ENCODE data around the gene ARHGAP6.
"Not testable (repeated sequence)": the region's sequence is repeated elsewhere in the genome, so short reads cannot be mapped to it uniquely, and the experiment has no call there.

The ARHGAP6 gene

DNA sequence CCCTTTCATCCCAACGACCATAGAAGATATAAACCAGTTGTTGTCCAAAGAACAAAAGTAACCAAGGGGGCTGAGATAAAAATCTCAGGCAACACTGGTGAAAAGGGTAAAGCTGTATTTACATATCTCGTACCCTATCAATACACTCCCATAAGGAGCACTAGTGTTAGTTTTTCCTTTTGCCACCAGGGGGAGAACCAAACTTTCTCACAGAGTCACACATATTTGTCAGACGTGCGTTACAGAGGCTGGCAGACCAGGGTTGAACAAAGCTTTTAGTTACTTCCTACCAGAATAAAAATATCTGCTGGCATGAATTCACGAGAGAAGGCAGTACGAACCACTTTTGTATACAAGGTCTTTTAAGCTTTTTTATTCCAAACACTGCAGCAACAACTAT is 284.3 kb downstream of the ARHGAP6 start:
- DNase-seq: no peak

DNA sequence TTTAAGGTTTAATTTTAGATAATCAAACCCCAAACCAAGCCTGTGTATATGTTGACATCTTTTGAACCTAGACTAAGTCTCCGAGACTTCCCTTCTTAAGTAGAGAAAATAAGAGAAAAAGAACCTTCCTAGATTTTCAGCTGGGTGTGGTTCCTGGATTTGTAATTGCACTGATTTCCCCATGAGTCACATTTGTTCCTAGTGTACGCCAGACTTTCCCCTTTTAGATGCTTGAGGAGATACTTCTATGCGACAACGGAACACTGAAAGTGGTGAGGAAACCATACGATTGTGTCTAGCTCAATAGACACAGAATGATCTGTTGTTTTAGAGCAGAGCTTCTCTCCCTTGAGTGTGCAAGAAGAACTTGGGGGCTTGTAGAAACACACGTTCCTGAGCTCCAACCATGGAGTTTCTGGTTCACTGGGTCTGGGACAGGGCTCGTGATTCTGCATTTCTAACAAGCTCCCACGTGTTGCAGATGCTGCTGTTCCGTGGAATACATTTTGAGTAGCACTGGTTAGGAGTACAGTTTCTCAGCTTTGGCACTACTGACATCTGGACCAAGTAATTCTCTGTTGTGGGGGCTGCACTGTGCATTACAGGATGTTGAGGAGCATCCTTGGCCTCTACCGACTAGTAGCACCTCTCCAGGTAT is 285.4 kb downstream of the ARHGAP6 start:
- no peak for DNase-seq

DNA sequence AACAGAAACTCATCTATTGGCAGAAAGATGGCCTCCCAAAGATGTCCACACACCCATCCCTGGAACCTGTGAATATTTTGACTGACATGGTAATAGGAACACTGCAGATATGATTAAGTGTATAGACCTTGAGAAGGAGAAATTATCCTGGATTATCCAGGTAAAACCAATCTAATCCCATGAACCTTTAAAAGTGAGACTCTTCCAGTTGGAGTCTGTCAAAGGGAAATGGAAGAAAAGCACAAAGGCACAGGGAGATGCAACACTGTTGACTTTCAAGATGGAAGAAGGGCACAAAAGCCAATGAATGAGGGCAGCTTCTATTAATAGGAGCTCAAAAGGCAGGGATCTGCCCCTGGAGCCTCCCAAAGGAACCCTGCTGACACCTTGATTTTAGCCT is 289.6 kb downstream of the ARHGAP6 start:
- no peak for DNase-seq

DNA sequence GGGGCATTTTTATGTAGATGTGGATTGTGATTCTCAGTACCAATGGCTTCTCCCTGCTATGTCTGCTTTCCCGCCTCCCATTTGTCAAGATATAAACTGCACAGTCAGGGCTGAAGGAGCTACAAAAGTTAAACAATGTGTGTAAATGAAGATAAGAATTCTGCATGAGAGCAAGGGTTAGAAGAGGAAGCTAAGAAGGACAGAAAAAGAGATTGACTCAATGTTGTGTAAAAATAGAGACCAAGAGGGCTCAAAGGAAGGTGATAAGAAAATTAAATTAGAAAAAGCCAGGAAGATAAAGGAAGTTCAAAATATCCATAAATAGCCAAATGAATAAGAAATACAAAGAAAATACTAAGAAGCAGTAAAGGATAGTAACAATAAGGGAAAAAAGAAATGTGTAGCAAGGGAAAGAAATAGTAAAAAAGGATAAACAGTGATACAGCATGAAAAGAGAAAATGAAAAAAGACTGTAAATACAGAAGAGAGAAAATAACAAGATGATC is 290.1 kb downstream of the ARHGAP6 start:
- no peak for DNase-seq

DNA sequence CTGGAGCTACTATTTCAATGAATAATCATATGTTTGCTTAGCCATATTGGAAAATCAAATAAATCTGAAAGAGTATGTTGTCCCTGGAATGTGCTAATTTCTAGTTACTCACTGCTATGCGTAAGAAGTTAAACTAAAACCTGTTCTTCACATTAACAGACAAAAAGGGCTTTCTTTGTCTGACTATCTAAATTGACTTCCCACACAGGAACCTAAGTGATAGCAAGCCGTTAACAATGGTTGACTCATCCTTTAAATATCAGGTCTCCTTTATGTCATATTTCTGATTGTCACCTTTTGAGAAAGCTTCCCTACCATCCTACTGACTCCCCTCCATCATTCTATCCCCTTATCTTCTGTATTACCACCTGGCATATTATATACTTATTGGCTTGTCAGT is 291.1 kb downstream of the ARHGAP6 start:
- DNase-seq: no peak

DNA sequence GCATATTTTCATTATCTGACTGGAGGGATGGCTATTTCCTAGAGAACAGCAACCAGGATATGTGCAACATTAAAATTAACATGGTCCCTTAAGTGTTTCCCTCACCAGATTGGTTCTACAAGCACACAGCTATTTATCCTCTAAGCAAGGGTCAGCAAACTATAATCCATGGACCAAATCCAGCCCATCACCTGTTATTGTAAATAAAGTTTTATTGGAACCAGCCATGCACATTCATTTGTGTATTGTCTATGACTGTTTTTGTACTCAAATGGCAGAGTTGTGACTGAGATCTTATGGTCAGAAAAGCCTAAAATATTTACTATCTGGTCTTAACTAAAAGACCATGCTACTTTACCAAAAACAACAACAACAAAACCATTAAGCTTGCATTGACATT is 294.6 kb downstream of the ARHGAP6 start:
- no peak for DNase-seq

DNA sequence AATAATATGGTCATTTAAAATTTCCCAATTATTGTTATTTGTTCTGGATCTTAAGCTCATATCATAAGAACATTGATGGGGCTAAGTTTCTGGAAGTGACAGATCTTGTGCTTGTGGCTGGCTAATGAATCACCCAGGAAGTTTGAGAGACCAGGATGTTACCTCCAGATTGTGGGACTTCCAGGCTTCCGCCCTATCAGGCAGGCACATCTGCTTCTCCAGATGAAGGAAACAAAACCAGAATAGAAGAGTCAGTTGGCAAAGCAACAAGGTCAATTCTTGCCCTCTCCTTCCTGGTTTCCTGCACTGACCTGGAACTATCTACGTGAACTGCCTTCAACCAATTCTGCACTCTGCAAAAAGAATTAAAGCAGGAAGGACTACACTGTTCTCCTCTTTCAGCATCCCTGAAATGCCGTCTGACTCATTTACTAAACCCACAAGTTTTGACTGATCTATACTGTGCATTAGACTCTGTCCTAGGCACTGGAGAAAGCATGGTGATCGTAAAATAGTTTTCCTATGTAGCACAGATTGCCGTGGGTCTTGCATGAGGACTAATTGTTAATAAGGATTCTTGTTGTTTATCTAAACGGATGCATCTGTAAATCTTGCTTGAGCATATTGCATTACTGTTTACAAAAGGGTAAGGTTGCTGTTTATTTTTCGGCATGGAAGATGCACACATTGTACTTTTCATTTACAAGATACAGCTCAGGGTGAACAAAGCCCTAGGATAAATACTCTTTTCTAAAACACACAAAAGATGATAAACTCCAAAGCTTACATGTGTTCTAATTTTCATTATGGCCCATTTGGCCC is 297.9 kb downstream of the ARHGAP6 start:
- DNase-seq: no peak

DNA sequence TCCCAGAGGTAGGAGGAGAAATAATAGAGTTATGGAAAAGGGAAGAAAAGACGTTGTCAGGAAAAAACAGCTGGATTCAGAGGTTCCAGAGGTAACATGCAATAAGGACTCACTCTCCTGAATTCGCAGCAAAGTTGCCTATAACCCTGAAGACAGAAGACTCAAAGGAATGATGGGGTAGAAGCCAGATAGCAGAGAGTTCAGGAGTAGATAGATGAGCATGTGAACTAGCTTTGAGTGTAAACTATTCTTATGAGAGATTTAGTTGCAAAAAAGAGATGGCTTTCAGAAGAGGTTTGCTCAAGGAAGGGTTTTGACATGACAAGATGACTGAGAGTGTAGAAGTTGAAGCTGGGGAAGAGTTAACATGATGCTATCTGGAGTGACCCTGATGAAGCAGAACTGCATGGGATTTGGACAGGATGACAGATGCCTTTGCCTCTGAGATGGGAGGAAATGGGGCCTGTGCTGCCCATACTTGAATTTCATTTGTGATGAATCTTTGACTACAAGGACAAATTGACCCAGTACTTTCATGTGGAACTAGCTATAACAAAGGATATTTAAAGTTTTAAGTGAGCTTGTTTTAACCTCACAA is 298.6 kb downstream of the ARHGAP6 start:
- no peak for DNase-seq

DNA sequence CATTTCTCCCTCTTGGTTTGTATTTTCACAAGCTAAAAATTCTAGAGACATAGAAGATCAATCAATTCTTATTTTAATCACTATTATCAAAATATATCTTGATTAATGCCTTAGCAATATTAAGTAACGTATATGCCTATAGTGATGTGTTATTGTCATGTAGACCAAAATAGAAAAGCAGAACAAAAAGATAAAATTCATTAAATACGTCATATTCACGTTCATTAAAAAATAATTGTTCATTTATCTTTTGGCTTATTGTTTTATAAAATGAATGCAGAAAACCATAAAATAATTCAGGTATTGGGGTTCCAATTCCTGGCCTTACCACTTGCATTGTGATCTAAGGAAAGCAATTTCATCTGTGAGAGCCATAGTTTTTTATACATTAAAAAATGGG is 300.3 kb downstream of the ARHGAP6 start:
- DNase-seq: no peak

DNA sequence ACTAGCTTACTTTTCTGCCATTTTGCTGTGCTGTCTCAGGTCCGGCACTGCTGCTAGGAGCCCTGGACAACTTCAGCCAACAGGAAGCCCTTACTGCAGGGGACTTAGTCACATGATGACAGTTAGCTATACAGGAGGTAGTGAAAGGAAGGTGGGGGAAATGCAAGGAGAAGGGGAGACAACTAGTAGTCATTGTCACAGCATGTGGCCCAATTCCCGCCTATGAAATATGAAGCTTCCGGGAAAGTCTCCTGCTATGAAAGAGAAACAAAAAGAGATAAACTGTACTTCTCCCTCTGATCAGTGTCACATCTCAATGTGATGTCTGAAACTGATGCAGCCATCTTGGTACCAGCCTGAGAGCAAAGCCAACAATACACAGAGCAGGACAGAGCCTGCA is 300.9 kb downstream of the ARHGAP6 start:
- DNase-seq: no peak

DNA sequence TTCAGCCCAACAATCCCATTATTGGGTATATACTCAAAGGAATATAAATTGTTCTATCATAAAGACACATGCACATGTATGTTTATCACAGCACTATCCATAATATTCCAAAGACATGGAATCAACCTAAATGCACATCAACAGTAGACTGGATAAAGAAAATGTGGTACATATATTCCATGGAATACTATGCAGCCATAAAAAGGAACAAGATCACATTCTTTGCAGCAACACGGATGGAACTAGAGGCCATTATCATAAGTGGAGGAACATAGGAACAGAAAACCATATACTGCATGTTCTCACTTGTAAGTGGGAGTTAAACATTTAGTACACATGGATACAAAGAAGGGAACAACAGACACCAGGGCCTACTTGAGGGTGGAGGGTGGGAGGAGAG is 301.9 kb downstream of the ARHGAP6 start:
- DNase-seq: not testable (repeated sequence)

DNA sequence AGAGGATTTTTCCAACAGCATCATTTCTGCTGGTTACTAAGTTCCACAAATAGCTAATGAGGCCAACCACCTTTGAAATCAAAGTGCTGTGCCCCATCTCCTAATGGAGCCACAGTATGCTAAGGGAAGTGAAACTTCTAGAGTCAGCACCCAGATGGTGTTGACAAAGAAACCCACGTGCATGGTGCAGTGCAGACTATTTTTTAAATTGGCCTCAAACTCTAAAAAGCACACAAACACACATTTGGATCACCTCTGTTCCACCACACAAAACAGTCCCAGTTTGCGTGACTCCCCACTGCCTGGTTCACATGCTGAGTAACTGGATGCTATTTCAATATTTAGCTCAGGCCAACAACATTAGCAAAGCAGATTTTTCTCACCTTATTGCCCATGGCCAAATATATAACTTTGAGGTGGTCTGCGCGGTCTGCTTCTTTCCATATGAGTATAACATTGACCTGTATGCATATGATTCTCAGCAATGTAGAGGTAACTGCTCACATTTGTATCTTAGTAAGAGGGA is 302.6 kb downstream of the ARHGAP6 start:
- DNase-seq: no peak

DNA sequence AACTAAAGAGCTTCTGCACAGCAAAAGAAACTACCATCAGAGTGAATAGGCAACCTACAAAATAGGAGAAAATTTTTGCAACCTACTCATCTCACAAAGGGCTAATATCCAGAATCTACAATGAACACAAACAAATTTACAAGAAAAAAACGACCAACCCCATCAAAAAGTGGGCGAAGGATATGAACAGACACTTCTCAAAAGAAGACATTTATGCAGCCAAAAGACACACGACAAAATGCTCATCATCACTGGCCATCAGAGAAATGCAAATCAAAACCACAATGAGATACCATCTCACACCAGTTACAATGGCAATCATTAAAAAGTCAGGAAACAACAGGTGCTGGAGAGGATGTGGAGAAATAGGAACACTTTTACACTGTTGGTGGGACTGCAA is 304.1 kb downstream of the ARHGAP6 start:
- not testable (repeated sequence) for DNase-seq

DNA sequence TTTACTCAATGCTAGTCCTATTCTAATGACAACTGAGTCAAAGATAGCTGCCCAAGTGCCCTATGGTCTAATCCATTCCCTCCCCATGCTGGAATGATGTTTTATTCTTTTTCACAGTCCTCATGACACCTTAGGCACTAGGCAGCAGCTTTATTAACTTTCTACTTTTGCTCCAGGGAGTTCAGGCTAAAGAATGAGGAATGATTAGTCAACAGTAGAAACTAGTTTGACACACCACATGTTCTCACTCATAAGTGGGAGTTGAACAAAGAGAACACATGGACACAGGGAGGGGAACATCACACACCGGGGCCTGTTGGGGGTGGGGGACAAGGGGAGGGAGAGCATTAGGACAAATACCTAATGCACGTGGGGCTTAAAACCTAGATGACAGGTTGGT is 309.8 kb downstream of the ARHGAP6 start:
- DNase-seq: not testable (repeated sequence)

DNA sequence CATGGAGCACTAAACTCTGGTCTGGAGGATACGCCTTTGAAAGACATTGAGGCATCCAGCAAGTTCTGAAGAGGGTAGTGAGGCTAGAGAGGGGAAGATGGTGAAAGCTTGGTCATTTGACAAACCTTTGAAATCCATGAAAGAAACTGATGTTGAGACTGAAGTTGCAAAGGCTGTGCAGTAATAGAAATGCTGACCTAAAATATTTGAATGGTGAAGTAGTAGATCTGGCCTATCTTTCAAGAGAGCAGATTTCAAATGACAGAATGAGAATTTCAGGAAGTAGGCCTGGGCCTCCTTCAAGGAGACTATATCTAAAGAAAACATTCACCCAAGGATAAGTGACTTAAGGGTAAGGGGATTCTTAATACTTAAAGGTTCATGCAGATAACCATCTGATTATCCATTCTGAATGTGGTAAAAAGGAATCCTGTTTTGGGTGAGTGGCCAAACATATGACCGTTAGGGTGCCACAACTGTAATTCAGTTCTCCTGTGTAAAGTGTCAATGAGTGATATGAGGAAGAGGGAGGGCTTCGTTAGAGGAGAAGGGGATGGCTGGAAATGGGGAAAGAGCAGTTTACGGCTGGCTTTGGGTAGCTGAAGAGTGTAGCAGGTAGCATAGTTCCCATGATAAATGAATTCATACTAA is 310.3 kb downstream of the ARHGAP6 start:
- DNase-seq: no peak

DNA sequence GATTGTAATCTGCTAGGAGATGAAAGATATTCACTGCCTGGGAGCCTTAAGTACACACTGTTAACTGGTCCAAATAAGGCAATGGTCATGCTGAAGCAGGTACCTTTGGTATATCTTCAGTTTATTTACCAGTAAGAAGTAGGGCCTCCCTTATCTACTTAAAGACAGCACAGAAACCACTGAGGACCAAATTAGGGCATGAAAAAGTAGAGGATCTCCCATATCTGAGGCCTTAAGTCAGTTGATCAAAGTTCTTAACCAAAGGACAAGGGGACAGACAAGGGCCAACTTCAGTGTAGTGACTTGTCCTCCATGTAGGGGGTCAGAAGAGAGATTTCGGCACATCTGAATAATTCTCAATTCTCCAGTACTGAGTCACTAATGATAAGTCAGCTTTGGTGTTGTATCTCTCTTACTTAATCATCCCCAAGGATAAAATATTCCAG is 313.4 kb downstream of the ARHGAP6 start:
- DNase-seq: no peak

DNA sequence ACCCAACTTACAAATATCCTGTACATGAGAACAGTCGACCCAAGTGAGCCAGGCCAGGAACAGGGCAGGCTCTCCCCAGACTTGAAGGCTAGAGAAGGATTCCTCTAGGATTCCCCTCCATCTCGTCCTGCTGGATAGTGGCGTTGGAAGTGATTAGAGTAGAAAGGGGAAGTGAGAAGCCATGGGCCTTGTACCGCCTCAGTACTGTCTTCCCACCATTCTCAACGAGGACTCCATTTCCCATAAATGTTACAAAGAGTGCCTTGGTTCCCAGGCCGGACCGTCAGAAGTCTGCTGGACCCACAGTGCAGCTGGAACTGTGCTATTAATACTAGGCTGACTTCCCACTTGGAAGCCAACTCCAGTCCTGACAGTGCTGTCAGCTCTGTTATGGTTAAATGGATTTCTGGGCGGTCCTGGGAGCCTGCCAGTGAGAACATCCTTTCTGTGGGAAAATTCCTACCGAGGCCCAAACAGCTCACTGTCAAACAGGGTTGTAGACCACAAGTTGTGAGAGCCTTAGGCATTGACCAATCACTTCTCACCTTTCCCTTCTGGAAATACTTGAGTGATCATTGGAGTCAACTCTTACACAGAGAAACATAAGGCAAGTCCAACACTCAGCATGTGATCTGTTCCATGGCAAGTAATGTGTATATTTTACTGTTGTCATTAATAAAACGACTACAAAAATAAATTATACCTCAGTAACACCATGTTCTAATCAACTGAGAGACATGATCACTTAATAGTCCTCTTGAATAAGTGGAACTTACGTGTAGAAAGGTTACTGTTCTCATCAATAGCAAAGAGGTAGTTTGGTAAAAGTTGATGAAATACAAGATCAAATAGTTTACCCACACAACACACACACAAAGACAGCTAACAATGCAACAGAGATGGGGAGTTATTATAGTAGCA is 314.1 kb downstream of the ARHGAP6 start:
- DNase-seq: no peak

DNA sequence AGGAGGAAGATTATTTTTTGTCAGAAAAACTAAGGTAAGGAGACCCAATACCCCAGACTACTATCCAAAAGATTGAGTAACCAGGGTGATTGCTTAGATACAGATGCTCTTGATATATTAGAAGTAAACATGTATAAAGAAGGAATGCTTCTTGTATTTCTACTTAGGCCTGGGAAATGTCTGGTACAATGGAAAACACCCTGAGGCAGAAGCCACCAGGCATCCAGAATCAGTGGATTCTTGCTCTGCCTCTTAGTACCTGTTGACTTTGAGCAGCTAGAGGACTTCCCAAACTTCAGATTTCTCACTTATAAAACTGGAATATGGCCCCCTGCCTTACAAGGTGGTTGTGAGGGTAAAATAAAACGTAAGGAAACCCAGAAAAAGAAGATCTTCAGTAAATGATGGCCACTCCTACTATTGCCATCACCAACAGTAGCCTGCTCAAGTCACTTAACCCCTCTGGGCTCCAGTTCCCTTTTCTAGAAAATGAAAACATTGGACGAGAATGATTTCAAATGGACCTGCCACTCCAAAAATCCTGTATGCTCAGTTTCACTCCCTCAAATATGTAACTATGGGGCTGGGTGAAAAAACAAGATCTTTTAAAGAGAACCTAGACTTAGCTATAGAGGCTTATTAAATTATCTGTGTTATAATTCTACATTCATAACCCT is 315.9 kb downstream of the ARHGAP6 start:
- no peak for DNase-seq

DNA sequence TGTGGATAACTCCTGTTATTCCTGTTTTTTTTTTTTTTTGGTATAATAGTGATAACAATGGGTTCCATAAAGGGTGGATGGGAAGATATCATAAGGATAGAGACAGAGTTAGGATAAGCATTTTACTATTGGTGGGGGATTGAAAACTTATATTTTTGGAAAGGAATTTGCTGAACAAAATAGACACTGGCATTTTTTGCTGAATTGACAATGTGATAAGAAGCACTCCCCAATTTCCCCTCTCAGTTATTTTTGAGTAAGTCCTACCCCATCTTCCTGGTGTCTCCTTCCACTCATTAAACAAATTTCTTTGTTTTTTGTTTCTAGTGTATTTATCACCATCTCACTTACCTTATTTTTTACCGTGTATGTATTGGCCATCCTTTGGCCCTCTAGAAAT is 316.7 kb downstream of the ARHGAP6 start:
- no peak for DNase-seq

DNA sequence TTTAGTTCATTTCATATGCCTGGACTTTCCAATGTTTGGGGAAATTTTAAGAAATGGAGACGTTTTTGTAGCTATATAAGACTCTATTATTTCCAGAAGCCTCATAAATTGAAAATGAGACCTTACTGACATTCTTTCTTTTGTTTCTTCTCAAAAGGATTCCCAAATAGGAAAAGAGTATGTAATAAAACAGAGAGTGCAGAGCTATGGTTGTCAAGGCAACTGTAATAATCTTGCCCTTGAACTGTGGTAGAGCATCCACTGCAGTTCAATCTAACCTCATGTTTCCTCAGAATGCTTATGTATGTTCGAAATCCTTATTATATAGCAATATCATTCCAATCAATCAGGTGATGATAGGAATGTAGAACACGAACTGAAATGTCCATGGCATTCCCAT is 318.4 kb downstream of the ARHGAP6 start:
- DNase-seq: no peak

DNA sequence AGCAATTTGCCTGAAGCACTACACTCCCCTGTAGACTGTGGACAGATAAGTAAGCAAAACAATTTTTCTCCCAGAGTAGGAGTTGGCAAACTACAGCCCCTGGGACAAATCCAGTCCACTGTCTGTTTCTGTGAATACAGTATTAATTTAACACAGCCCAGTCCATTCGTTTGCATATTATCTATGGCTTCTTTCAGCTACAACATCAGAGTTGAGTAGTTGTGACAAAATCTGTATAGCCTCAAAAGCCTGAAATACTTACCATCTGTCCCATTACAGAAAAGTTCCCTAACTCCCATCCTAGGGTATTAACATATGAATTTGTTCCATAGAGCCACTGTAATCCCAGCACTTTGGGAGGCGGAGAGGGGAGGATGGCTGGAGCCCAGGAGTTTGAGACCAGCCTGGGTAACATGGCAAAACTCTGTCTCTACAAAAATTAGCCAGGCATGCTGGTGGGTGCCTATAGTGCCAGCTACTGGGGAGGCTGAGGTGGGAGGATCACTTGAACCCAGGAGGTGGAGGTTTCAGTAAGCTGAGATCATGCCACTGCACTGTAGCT is 319.5 kb downstream of the ARHGAP6 start:
- DNase-seq: no peak

Measured in NCI-H774 (cell line).